ENCODE measurements around the gene BCAP31.

The BCAP31 gene

DNA sequence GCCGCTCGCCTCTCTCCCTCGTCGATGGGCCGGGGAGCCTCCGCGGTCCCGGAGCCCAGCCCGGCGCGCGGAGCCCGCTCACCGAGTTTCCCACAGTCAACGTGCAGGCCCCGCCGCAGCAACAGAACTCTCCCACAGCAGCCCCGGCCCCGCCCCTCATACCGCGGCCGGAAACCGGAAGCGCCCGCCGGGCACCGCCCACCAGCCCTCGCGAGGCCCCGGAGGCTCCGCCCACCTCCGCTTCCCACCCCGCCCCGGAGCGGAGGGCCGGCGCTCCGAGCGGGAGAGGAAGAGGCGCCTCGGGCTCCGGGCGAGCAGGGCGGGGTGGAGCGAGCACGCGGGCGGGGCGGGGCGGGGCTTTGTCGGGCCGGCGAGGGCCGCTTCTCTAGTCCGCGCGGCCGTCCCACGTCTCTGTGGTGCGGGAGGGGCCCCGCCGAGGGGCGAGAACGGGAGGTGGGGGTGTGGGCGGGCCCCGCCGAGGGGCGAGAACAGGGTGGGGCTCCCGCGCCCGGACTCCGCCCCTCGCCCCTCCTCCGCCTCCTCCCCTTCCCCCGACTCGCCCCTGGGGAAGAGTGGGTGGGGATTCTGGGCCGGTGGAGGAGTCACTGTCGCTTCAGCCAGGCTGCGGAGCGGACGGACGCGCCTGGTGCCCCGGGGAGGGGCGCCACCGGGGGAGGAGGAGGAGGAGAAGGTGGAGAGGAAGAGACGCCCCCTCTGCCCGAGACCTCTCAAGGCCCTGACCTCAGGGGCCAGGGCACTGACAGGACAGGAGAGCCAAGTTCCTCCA is at the start of gene BCAP31, which contains the start of gene ABCD1:
Gene BCAP31 (minus strand): TSS at position 136 of the 787 bp plus-strand sequence. CDS start 1,143 bp downstream, outside the sequence.
Gene ABCD1 (plus strand): TSS at position 605 of the 787 bp plus-strand sequence. CDS start 411 bp downstream, outside the sequence.
- peak within 1 kb of the TSS; percentile 79 for H3K4me3 ChIP-seq (ENCODE audit: low read length)
- no peaks in the 10 kb centered on the region for H3K27me3 ChIP-seq (replicated peaks; ENCODE audit: control insufficient read depth, insufficient read depth, low read length)
- DNase-seq (ENCODE audit: low read depth), result peak; percentile 93
- no peaks in the 10 kb centered on the region for H3K9me3 ChIP-seq (ENCODE audit: control insufficient read depth, low read length)
- H3K36me3 ChIP-seq (ENCODE audit: control insufficient read depth, insufficient read depth, low read length, severe bottlenecking), result peaks cover 22% of the 10 kb centered on the region
- H3K9ac ChIP-seq (ENCODE audit: low read length), result peak within 1 kb of the TSS; percentile 82
- H3K4me1 ChIP-seq (ENCODE audit: control insufficient read depth, insufficient read depth, low read length), result peaks cover 37% of the 10 kb centered on the region

GRCh38 chrX:153773218-153773611 is 49.0 kb upstream of the BCAP31 start:
- Histone ChIP-seq H3K9ac (ENCODE audit: low read length) (no peak overlapping the region), H3K36me3 (ENCODE audit: control insufficient read depth, insufficient read depth, low read length, severe bottlenecking) (peaks cover 16% of the 10 kb centered on the region), H3K4me3 (ENCODE audit: low read length) (no peak overlapping the region), H3K4me1 (ENCODE audit: control insufficient read depth, insufficient read depth, low read length) (no peaks in the 10 kb centered on the region), H3K9me3 (ENCODE audit: control insufficient read depth, low read length) (no peaks in the 10 kb centered on the region), H3K27me3 (replicated peaks; ENCODE audit: control insufficient read depth, insufficient read depth, low read length) (no peaks in the 10 kb centered on the region)
- DNase-seq (ENCODE audit: low read depth), result no peak

DNA sequence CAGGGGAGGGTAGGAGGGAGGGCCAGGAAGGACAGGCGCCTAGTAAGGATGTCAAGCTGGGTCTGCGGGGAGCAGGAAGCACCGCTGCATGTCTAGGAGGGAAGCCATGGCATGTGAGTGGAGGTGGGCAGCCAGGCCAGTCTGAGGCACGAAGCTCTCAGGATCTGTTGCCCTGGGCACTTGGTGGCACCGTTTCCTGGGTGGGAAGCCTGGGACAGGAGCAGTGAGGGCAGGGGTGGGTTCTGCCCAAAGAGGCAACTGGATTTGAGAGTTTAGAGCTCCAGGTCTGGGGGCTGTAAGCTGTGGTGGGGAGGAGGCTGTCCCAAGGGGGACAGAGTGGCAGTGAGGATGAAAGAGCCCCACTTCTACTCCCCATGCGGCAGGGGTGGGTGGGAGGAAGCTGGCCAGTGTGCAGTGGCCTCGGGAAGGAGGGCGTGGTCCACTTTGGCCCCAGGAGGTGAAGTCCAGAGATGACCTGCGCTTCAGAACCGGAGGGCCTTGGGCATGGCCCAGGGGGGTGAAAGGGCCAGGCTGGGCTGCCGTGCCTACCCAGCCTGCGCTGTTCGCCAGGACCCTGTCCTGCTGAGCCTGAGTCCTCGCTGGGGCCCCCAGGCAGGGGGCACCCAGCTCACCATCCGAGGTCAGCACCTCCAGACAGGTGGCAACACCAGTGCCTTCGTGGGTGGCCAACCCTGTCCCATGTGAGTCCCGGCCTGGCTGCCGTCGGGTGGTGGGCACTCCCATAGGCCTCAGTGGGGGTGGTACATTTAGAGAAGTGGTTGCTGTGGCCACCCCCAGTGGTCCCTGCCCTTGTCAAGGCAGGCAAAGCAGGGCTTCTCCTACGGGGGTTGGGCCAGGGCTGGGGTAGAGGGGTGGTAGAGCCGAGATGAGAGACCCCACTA is 48.4 kb upstream of the BCAP31 start:
- Histone ChIP-seq H3K4me3 (ENCODE audit: low read length) (no peak overlapping the region), H3K36me3 (ENCODE audit: control insufficient read depth, insufficient read depth, low read length, severe bottlenecking) (peaks cover 11% of the 10 kb centered on the region)
- no peak for DNase-seq (ENCODE audit: low read depth)

GRCh38 chrX:153771415-153772315 is 47.5 kb upstream of the BCAP31 start:
- H3K9me3 ChIP-seq (ENCODE audit: control insufficient read depth, low read length), result no peaks in the 10 kb centered on the region
- H3K36me3 ChIP-seq (ENCODE audit: control insufficient read depth, insufficient read depth, low read length, severe bottlenecking), result peaks cover 9% of the 10 kb centered on the region
- no peaks in the 10 kb centered on the region for H3K27me3 ChIP-seq (replicated peaks; ENCODE audit: control insufficient read depth, insufficient read depth, low read length)
- H3K4me3 ChIP-seq (ENCODE audit: low read length), result no peak overlapping the region
- H3K4me1 ChIP-seq (ENCODE audit: control insufficient read depth, insufficient read depth, low read length), result peaks cover 2% of the 10 kb centered on the region
- DNase-seq (ENCODE audit: low read depth), result no peak
- H3K9ac ChIP-seq (ENCODE audit: low read length), result no peak overlapping the region

More for the DNA sequence above, 48.4 kb upstream of the BCAP31 start:
- Histone ChIP-seq H3K4me1 (ENCODE audit: control insufficient read depth, insufficient read depth, low read length) (no peaks in the 10 kb centered on the region), H3K9me3 (ENCODE audit: control insufficient read depth, low read length) (no peaks in the 10 kb centered on the region), H3K9ac (ENCODE audit: low read length) (no peak overlapping the region), H3K27me3 (replicated peaks; ENCODE audit: control insufficient read depth, insufficient read depth, low read length) (no peaks in the 10 kb centered on the region)

- no peaks in the 10 kb centered on the region for H3K27me3 ChIP-seq (replicated peaks; ENCODE audit: control insufficient read depth, insufficient read depth, low read length)
- H3K9ac ChIP-seq (ENCODE audit: low read length), result no peak overlapping the region
- no peaks in the 10 kb centered on the region for H3K9me3 ChIP-seq (ENCODE audit: control insufficient read depth, low read length)
- no peak overlapping the region for H3K4me3 ChIP-seq (ENCODE audit: low read length)
- H3K36me3 ChIP-seq (ENCODE audit: control insufficient read depth, insufficient read depth, low read length, severe bottlenecking), result peaks cover 9% of the 10 kb centered on the region
- DNase-seq (ENCODE audit: low read depth), result no peak
- peaks cover 3% of the 10 kb centered on the region for H3K4me1 ChIP-seq (ENCODE audit: control insufficient read depth, insufficient read depth, low read length)
Measured at GRCh38 chrX:153770601-153771414, 46.6 kb upstream of the BCAP31 start.

DNA sequence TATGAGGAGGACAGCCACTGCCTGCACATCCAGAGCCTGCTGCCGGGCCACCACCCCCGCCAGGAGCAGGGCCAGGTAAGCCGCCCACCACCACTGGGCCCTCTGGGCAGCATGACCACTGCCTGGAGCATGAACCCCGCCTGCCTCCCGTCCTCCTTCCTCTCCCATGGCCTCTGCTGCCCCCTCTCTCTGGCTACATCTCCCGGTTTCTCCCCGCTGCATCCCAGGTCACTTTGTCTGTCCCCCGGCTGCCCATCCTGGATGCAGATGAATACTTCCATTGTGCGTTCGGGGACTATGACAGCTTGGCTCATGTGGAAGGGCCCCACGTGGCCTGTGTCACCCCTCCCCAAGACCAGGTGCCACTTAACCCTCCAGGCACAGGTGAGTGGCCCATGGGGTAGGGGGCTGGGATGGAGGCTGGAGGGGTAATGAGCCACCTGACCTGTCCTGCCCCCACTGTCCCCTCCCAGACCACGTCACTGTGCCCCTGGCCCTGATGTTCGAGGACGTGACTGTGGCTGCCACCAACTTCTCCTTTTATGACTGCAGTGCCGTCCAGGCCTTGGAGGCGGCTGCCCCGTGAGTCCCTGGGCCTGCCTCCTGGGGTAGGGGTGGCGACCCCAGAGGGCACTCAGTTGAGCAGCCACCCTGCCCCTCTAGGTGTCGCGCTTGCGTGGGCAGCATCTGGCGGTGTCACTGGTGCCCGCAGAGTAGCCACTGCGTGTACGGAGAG is 45.8 kb upstream of the BCAP31 start:
- peaks cover 7% of the 10 kb centered on the region for H3K36me3 ChIP-seq (ENCODE audit: control insufficient read depth, insufficient read depth, low read length, severe bottlenecking)
- no peak for DNase-seq (ENCODE audit: low read depth)
- no peaks in the 10 kb centered on the region for H3K9me3 ChIP-seq (ENCODE audit: control insufficient read depth, low read length)

GRCh38 chrX:153769158-153769864 is 45.1 kb upstream of the BCAP31 start:
- peaks cover 15% of the 10 kb centered on the region for H3K4me1 ChIP-seq (ENCODE audit: control insufficient read depth, insufficient read depth, low read length)
- no peaks in the 10 kb centered on the region for H3K27me3 ChIP-seq (replicated peaks; ENCODE audit: control insufficient read depth, insufficient read depth, low read length)
- no peaks in the 10 kb centered on the region for H3K9me3 ChIP-seq (ENCODE audit: control insufficient read depth, low read length)
- H3K4me3 ChIP-seq (ENCODE audit: low read length), result no peak overlapping the region
- no peak for DNase-seq (ENCODE audit: low read depth)
- H3K36me3 ChIP-seq (ENCODE audit: control insufficient read depth, insufficient read depth, low read length, severe bottlenecking), result peaks cover 3% of the 10 kb centered on the region
- no peak overlapping the region for H3K9ac ChIP-seq (ENCODE audit: low read length)

More for the DNA sequence above, 45.8 kb upstream of the BCAP31 start:
- no peaks in the 10 kb centered on the region for H3K27me3 ChIP-seq (replicated peaks; ENCODE audit: control insufficient read depth, insufficient read depth, low read length)
- no peak overlapping the region for H3K9ac ChIP-seq (ENCODE audit: low read length)
- peaks cover 8% of the 10 kb centered on the region for H3K4me1 ChIP-seq (ENCODE audit: control insufficient read depth, insufficient read depth, low read length)
- no peak overlapping the region for H3K4me3 ChIP-seq (ENCODE audit: low read length)

- no peak for DNase-seq (ENCODE audit: low read depth)
- Histone ChIP-seq H3K27me3 (replicated peaks; ENCODE audit: control insufficient read depth, insufficient read depth, low read length) (no peaks in the 10 kb centered on the region), H3K36me3 (ENCODE audit: control insufficient read depth, insufficient read depth, low read length, severe bottlenecking) (peaks cover 3% of the 10 kb centered on the region), H3K9ac (ENCODE audit: low read length) (no peak overlapping the region), H3K4me3 (ENCODE audit: low read length) (no peak overlapping the region), H3K4me1 (ENCODE audit: control insufficient read depth, insufficient read depth, low read length) (peaks cover 18% of the 10 kb centered on the region), H3K9me3 (ENCODE audit: control insufficient read depth, low read length) (no peaks in the 10 kb centered on the region)
Measured at GRCh38 chrX:153768311-153769157, 44.3 kb upstream of the BCAP31 start.

GRCh38 chrX:153767674-153768055 is 43.5 kb upstream of the BCAP31 start:
- Histone ChIP-seq H3K27me3 (replicated peaks; ENCODE audit: control insufficient read depth, insufficient read depth, low read length) (no peaks in the 10 kb centered on the region), H3K4me1 (ENCODE audit: control insufficient read depth, insufficient read depth, low read length) (peaks cover 18% of the 10 kb centered on the region), H3K9me3 (ENCODE audit: control insufficient read depth, low read length) (no peaks in the 10 kb centered on the region), H3K4me3 (ENCODE audit: low read length) (no peak overlapping the region), H3K36me3 (ENCODE audit: control insufficient read depth, insufficient read depth, low read length, severe bottlenecking) (peaks cover 3% of the 10 kb centered on the region), H3K9ac (ENCODE audit: low read length) (no peak overlapping the region)
- no peak for DNase-seq (ENCODE audit: low read depth)
